GM21786 (cell line): ENCODE data around the gene TOX3.

ENCODE experiments used
- ATAC-seq: cut with Tn5 transposase; IDR thresholded peaks from one replicate; pipeline ENCODE4 v1.9.1; 2021; ENCODE audit not compliant: unreplicated experiment

The TOX3 gene

DNA sequence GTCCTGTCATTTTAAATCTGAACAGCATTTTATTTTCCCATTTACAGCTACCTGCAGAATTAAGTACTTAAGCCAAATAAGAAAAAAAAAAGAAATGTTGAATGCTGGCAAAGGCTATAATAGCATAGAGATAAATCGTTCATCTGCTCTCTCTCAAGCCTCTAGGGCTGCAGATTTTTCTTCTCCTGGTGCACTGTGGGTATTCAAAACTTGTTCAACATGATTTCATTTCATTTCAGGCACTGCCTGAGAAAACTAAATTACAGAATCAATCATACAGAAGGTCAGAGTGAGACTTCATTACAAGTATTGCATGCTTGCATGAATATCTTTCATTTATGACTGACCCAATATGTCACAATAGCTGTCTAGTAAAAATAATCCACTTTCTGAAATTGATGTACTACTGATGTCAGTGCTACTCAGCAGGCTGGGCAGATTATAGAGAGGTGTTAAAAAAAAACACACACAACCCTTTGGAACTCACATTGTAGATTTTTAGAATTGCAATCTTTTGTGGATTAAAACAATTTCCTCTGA, 86.2 kb downstream of the TOX3 start:
- ATAC-seq, result no peak

GRCh38 chr16:52456368-52456767, 90.6 kb downstream of the TOX3 start:
- no peak for ATAC-seq

GRCh38 chr16:52455549-52456277, 91.2 kb downstream of the TOX3 start:
- ATAC-seq, result no peak

DNA sequence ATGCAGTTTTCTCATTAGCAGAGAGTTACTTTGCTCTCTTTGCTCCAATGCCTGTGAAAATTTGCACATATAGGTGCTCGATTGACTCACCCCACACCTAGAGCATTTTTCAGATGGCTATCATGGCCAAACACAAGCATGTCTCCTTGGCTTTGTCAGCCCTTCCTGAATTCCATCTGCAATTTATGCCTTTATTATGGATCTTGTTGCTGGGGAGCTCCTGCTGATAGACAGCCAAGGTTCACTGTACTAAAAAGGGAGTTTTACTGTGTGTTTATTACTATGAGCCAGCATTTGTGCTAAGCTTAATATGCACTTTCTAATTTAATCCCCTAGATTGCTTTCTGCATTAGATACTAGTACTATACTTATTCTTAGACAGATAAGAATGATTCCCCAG, 93.3 kb downstream of the TOX3 start:
- ATAC-seq, result no peak

GRCh38 chr16:52451971-52452421, 94.9 kb downstream of the TOX3 start:
- no peak for ATAC-seq

- no peak for ATAC-seq
Observed at GRCh38 chr16:52450916-52451315, 96.0 kb downstream of the TOX3 start.

DNA sequence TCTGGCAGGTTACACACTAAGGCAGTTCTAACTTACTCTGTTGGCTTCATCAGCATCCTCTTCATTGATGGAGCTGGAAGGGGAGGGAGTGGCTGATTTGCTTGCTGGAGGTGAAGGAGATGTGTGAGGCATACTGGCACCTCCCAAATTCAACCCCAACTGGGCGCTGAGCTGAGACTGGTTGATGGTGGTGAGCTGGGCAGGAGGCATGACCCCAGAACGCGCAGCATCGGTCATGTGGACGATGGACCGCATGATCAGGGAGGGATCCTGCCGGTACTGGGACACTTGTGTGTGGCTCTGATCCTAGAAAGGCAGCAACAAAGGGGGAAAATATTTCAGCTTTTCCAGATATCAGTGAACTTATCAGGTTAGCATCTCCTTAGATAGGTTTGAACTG, 96.7 kb downstream of the TOX3 start:
- ATAC-seq, result no peak

- no peak for ATAC-seq
Observed at GRCh38 chr16:52446080-52446479, 100.9 kb downstream of the TOX3 start.

DNA sequence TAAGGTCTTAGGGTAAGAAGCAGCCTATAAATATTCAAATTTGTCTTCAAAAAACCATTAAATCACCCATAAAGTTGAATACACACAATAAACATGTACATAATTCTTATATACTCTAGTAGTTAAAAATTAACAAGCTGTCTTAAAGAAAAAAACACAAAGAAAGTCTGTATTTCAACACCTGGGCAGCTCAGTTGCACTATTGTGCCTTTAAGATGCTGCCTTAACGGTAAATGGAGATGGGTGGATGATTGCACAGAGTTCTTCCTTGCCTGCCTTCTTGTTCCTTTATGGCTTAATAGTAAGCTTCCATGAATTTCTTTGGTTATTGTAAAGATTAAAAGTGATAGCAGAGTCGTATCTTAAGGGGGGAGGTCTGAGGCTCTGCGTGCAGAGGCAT, 105.1 kb downstream of the TOX3 start:
- ATAC-seq, result no peak

DNA sequence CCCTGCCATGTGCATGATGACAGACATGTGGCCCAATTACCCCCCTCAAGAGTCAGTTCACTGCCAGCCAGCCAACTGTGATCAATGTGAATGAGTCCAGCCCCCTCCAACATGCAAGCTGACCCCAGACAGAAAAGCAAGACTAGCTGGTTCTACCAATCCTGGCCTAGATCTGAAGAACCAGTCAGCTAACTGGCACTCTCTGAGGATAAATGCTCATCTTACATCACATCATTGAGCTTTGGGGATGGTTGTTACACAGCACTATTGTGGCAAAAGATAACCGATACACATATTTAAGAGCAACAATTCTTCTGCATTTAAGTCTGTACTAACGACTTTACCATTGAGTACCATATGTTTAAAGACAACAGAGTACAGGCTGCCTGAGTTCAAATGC, 106.7 kb downstream of the TOX3 start:
- ATAC-seq, result no peak

DNA sequence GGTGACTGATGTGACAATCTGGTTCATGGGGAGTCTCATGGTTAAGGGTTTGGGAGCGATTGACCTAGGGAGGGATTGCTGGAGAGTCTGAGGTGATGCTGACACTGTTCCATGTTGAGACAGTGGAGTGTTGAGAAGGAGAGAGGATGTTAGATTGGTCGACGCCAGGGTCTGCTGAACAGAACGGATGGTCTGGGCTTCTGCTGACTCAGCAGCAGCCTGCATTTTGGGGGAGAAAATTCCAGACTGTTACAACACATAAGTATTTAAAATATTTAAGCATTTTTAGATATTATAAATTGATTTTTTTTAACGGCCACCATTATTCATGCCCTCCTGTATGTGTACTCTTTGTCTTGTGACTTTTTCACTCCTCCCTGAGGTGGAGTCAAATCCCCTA, 107.2 kb downstream of the TOX3 start:
- no peak for ATAC-seq

DNA sequence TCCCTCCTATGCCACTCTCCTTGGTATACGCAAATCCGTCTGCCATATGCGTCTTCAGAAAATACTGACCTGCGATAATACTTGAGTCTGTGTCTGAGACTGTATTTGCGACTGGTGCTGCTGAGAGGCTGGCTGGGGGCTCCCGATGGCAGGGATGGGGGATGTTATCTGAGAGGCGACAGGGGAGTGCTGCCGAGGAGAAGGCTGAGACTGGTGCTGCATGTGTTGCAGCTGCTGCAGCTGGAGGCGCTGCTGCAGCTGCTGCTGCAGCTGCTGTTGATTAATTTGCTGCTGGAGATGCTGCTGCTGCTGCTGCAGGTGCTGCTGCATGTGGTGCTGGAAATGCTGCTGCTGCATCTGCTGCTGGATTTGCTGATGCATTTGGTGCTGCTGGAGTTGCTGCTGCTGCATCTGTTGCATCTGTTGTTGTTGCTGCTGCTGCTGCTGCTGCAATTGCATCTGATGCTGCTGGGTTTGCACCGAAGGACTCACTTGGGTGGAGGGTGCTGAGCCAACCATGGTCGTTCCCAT, 107.7 kb downstream of the TOX3 start:
- ATAC-seq, result no peak

- ATAC-seq, result no peak
Observed at GRCh38 chr16:52437277-52437670, 109.7 kb downstream of the TOX3 start.

GRCh38 chr16:52436339-52437276, 110.3 kb downstream of the TOX3 start:
- ATAC-seq, result no peak

DNA sequence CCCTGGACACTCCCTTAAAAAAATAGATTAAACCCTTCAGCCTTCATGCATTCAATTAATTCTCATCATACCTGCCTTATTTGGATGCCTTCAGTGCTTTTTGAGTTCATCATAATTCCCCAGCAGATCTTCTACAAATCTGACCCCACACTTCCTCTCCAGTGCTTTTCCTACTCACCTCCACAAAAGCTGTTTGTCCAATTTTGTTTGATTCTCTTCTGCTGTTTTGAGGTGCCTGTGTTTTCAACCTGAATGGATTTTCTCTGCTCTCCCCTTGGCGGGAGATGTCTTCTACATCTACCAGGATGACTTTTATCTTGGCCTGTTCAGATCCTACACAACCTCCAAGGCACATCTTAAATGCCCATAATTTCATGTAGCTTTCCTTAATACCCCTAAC, 112.7 kb downstream of the TOX3 start:
- no peak for ATAC-seq

DNA sequence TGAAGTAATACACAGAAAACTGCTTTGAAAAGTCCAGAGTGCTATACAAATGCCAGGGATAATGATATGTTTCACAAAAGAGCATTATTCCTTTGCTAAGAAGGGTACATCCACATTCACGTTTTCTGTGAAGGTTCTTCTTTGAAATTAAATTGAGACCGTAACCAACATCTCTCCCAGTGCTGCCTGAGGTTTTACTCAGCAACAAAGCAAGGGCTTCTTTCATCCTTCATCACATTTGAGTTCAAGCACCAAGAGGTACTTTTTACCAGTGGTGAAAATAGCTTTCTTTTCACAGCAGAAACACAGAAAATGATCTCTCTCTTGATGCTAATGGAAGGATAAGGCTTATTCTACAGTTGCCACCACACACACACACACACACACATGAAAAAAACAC, 113.3 kb downstream of the TOX3 start:
- no peak for ATAC-seq

GRCh38 chr16:52424591-52424990, 122.4 kb downstream of the TOX3 start:
- ATAC-seq, result no peak

DNA sequence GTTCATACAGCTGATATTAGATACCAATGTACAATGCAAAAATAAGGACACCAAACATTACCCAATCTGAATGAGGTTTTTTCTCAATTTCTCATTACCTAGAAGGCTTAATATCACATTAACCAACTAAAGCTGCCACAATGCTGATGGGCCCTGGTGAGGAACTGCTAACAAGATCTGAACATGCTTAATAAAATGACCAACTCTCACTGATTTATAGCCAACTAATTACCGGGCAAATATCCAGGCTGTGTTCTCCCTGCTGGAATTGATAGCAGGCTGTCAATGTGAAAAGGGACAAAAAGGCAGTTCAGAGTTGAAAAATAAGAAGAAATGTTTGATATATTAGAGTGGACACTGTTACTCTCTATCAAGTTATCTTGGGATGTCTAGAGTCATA, 124.6 kb downstream of the TOX3 start:
- no peak for ATAC-seq

DNA sequence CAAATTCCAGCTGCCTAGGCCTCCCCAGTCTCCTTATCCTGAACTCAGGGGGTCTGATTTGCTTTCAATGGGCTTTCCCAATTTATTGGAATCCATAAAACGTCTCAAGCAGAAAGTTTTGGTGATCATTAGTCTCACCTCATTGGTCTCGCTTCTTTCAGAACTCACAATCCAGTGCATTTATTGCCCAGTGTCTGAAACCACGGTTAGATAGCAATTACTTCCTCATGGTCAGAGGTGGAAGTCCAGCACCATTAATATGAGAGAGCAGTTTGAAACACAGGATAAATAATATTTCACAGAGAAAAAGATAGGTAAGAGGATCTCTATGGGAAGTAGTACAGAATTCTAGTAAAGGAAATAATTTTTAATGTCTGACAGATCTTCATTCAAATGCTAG, 128.7 kb downstream of the TOX3 start:
- no peak for ATAC-seq

- ATAC-seq, result no peak
Observed at GRCh38 chr16:52416888-52417287, 130.1 kb downstream of the TOX3 start.

GRCh38 chr16:52411011-52411410, 135.9 kb downstream of the TOX3 start:
- no peak for ATAC-seq
